Endothelial cell (in vitro differentiated cells): Measurements from ENCODE around the gene BRCA1. TPM values are rescaled to one million over a fixed set of nuclear protein-coding genes. Genes with fewer than 3 reads are reported as not detected.

ENCODE experiments used
- DNase-seq: peaks from one replicate; pipeline ENCODE4 v3.0.0; 2021; ENCODE audit warnings: low spot score
- H3K27ac Mint-ChIP-seq: one replicate; pipeline ENCODE4 v1.8.0; 2021; ENCODE audit warnings: mixed read lengths, inconsistent platforms; ENCODE audit not compliant: unreplicated experiment
- H3K27me3 Mint-ChIP-seq: one replicate; pipeline ENCODE4 v1.8.0; 2021; ENCODE audit warnings: mild to moderate bottlenecking, moderate library complexity, mixed read lengths, inconsistent platforms; ENCODE audit not compliant: unreplicated experiment
- H3K36me3 Mint-ChIP-seq: one replicate; pipeline ENCODE4 v1.8.0; 2021; ENCODE audit warnings: mild to moderate bottlenecking, low read depth, mixed read lengths, inconsistent platforms; ENCODE audit not compliant: unreplicated experiment
- H3K4me1 Mint-ChIP-seq: one replicate; pipeline ENCODE4 v1.8.0; 2021; ENCODE audit warnings: mild to moderate bottlenecking, mixed read lengths, inconsistent platforms; ENCODE audit not compliant: unreplicated experiment
- H3K4me3 Mint-ChIP-seq: one replicate; pipeline ENCODE4 v1.8.0; 2021; ENCODE audit warnings: mild to moderate bottlenecking, mixed read lengths, inconsistent platforms; ENCODE audit not compliant: unreplicated experiment
- H3K9me3 Mint-ChIP-seq: one replicate; pipeline ENCODE4 v1.8.0; 2021; ENCODE audit warnings: mixed read lengths, inconsistent platforms; ENCODE audit not compliant: unreplicated experiment
- long read RNA-seq: library from polyadenylated mRNA; unstranded; transcript quantifications from one replicate; pipeline ENCODE4 v2.0.0, GENCODE V29; 2020; ENCODE audit not compliant: unreplicated experiment
- total RNA-seq: library from RNA; stranded (reverse); fragmentation: NEBNext Ultra II Directional; extraction: Animal tissue kit (Norgen Biotek cat#: 25700); gene quantifications from one replicate; pipeline ENCODE4 v1.2.1, GENCODE V29; 2021; ENCODE audit not compliant: unreplicated experiment
- TF ChIP-seq, protein P1 (sequence below): fragments of 200-600 bp; sonication (generic); IDR thresholded peaks from one replicate; pipeline ENCODE4 v1.5.0; 2021; ENCODE audit warnings: antibody characterized with exemption; ENCODE audit not compliant: unreplicated experiment

Gene BRCA1
- total RNA-seq: 8.7 TPM
- long read RNA-seq, full-length matches to known transcripts: 2 of 3 reads
- long read RNA-seq, partial matches to known transcripts: 0 of 3 reads
- long read RNA-seq, other reads (novel, unspliced or antisense): 1 of 3 reads

DNA sequence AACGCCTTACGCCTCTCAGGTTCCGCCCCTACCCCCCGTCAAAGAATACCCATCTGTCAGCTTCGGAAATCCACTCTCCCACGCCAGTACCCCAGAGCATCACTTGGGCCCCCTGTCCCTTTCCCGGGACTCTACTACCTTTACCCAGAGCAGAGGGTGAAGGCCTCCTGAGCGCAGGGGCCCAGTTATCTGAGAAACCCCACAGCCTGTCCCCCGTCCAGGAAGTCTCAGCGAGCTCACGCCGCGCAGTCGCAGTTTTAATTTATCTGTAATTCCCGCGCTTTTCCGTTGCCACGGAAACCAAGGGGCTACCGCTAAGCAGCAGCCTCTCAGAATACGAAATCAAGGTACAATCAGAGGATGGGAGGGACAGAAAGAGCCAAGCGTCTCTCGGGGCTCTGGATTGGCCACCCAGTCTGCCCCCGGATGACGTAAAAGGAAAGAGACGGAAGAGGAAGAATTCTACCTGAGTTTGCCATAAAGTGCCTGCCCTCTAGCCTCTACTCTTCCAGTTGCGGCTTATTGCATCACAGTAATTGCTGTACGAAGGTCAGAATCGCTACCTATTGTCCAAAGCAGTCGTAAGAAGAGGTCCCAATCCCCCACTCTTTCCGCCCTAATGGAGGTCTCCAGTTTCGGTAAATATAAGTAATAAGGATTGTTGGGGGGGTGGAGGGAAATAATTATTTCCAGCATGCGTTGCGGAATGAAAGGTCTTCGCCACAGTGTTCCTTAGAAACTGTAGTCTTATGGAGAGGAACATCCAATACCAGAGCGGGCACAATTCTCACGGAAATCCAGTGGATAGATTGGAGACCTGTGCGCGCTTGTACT lies at the start of gene BRCA1:
Gene BRCA1 (minus strand): TSS at position 232 of the 834 bp plus-strand sequence. CDS start 1,268 bp downstream, outside the sequence.
- peak within 1 kb of the TSS; percentile 92 for H3K4me3 Mint-ChIP-seq
- peaks cover 9% of the 10 kb centered on the region for H3K36me3 Mint-ChIP-seq
- TF ChIP-seq, protein P1, sequence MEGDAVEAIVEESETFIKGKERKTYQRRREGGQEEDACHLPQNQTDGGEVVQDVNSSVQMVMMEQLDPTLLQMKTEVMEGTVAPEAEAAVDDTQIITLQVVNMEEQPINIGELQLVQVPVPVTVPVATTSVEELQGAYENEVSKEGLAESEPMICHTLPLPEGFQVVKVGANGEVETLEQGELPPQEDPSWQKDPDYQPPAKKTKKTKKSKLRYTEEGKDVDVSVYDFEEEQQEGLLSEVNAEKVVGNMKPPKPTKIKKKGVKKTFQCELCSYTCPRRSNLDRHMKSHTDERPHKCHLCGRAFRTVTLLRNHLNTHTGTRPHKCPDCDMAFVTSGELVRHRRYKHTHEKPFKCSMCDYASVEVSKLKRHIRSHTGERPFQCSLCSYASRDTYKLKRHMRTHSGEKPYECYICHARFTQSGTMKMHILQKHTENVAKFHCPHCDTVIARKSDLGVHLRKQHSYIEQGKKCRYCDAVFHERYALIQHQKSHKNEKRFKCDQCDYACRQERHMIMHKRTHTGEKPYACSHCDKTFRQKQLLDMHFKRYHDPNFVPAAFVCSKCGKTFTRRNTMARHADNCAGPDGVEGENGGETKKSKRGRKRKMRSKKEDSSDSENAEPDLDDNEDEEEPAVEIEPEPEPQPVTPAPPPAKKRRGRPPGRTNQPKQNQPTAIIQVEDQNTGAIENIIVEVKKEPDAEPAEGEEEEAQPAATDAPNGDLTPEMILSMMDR: no peak
- DNase-seq: peak; percentile 87
- H3K27me3 Mint-ChIP-seq: peaks cover 9% of the 10 kb centered on the region
- H3K9me3 Mint-ChIP-seq: no peaks in the 10 kb centered on the region
- peaks cover 21% of the 10 kb centered on the region for H3K4me1 Mint-ChIP-seq
- H3K27ac Mint-ChIP-seq: peak within 1 kb of the TSS; percentile 93

DNA sequence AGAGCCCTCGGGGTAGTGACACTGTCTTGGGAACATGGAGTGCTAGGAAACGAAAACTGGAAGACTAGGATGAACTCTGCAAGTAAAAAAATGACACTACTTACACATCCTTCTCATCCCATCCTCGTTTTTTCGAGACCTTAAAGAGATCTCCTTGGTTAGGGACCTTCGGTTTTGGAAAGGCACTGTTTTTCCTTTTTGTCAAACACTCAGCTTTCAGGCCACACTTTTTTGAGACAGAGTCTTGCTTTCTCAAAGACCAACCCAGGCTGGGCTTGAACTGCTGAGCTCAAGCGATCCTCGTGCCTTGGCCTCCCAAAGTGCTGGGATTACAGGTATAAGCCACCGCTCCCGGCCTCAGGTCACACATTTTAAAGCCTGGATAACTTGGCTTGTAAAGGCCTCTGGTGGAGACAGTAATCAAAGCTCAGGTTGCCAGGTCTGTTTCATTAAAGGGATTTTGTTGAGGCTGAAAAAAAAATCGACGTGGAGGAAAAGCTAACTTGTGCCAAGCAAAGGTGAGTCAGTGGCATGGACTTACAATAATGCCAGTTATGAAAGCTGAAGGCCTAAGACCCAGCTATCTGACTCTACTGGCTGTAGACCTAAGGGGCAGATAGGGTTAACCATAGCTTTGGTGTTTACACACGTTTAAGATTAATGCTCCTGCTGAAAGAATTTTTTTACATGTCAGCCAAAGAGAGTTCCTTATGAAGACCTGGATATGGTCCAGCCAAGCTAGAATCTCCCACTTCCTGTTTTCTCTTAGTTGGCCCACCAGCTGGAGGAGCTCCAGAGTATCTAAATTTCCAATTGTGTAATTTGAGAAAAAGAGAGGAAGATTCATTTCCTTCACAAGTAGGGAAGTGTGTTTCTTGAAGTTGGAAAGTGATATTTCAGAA lies 46.7 kb upstream of the BRCA1 start:
- Mint-ChIP-seq H3K27ac (no peak overlapping the region), H3K36me3 (no peaks in the 10 kb centered on the region), H3K9me3 (no peaks in the 10 kb centered on the region), H3K27me3 (peaks cover 3% of the 10 kb centered on the region), H3K4me1 (peaks cover 39% of the 10 kb centered on the region), H3K4me3 (no peak overlapping the region)
- DNase-seq: peak; percentile 20
- TF ChIP-seq, protein P1: no peak

DNA sequence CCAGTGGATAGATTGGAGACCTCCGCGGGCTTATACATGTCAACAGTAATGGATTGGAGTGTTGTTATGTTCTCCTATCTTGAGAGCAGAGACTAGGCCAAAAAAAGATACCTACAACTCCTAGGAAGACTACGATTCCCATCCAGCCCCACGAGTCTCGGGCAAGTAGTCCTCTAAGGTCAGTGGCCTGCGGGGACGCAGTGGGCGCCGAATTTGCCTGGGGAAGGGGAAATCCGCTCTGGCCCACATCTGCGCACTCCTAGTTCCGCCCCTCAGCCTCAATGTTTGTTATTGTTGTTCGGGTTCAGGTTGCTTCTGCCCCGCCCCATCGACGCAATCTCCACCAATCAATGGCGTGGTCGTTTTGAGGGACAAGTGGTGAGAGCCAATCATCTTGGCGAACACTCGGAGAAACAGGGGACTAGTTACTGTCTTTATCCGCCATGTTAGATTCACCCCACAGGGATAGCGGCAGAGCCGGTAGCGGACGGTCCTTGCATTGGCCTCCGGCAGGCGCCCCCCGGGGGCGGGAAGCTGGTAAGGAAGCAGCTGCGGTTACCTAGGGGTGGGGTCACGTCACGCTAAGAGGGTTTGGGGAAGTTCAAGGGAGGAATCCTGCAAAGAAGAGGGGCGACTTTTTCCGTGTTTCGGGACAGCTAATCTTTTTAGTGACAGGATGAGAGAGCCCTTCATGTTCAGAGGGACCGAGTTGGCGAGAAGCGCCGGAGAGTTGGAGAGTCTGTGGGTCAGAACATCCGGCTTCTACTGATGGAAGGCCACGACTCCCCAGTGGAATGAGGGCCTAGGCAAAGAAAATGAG lies 45.8 kb upstream of the BRCA1 start, which contains the start of gene NBR1:
Gene NBR1 (plus strand): TSS at position 449 of the 820 bp plus-strand sequence. CDS start 4,586 bp downstream, outside the sequence.
- peaks cover 37% of the 10 kb centered on the region for H3K4me1 Mint-ChIP-seq
- no peak within 1 kb of the TSS for H3K27ac Mint-ChIP-seq
- H3K9me3 Mint-ChIP-seq: no peaks in the 10 kb centered on the region
- H3K27me3 Mint-ChIP-seq: peaks cover 3% of the 10 kb centered on the region
- DNase-seq: peak; percentile 91
- H3K36me3 Mint-ChIP-seq: no peaks in the 10 kb centered on the region
- TF ChIP-seq, protein P1: no peak
- H3K4me3 Mint-ChIP-seq: no peak within 1 kb of the TSS

DNA sequence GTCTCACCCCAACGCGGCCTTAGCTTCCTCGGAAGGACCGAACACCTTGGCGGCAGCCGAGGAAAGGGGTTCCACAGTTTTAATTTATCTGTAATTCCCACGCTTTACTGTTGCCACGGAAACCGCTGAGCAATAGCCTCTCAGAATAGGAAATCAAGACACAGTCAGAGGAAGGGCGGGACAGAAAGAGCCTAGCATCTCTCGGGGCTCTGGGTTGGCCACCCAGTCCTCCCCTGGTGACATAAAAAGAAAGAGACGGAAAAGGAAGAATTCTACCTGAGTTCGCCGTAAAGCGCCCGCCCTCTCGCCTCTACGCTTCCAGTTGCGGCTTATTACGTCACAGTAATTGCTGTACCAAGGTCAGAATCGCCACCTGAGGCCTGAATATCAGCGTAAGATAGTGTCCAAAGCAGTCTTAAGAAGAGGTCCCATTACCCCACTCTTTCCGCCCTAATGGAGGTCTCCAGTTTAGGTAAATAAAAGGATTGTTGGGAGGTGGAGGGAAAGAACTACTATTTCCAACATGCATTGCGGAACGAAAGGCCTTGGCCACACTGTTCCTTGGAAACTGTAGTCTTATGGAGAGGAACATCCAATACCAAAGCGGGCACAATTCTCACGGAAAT lies 45.1 kb upstream of the BRCA1 start:
- H3K36me3 Mint-ChIP-seq: no peaks in the 10 kb centered on the region
- peak; percentile 70 for DNase-seq
- no peaks in the 10 kb centered on the region for H3K9me3 Mint-ChIP-seq
- H3K27ac Mint-ChIP-seq: no peak overlapping the region
- TF ChIP-seq, protein P1: no peak
- peaks cover 3% of the 10 kb centered on the region for H3K27me3 Mint-ChIP-seq
- H3K4me3 Mint-ChIP-seq: no peak overlapping the region
- H3K4me1 Mint-ChIP-seq: peaks cover 32% of the 10 kb centered on the region
